Measurements from ENCODE around the gene RAD51B. TPM values are rescaled to one million over a fixed set of nuclear protein-coding genes. Genes with fewer than 3 reads are reported as not detected.

The RAD51B gene
- total RNA-seq, 1 experiment from 2014 or later, result 20.0 TPM

DNA sequence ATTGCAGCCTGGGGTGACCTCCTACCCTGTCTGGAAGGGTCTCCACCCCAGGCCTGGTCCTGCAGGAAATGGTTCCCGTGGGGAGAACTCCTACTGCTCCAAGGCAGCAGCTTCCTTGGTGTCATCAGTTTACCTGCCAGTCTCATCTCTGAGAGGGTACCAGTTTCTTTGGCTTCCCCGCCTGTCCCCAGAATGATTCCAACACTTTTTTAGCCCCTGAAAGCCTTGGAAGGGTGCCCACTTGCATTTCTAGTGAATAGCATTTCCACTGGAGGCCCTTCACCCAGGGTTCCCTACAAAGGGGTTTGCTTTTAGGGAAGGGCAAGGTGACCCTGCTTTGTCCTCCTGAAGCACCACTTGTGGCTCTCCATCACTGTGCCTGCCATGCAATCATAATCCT lies 689.0 kb downstream of the RAD51B start:
- ChIA-PET POLR2A (no interaction called here), RAD21 (ENCODE audit: low non-redundant PET in 1 of 2, low total read pairs in 2 of 2, uncharacterized antibody in 2 of 2, unreplicated experiment in 2 of 2) (no interaction called here), CTCF (no interaction called here)
- H3K4me3 ChIP-seq (replicated peaks in 1 of 2; ENCODE audit: low read depth in 1 of 2, low read length in 2 of 2), result no peak overlapping the region
- H3K79me2 ChIP-seq (ENCODE audit: insufficient read depth, low read length), result no peaks in the 10 kb centered on the region
- TF ChIP-seq, protein P1, sequence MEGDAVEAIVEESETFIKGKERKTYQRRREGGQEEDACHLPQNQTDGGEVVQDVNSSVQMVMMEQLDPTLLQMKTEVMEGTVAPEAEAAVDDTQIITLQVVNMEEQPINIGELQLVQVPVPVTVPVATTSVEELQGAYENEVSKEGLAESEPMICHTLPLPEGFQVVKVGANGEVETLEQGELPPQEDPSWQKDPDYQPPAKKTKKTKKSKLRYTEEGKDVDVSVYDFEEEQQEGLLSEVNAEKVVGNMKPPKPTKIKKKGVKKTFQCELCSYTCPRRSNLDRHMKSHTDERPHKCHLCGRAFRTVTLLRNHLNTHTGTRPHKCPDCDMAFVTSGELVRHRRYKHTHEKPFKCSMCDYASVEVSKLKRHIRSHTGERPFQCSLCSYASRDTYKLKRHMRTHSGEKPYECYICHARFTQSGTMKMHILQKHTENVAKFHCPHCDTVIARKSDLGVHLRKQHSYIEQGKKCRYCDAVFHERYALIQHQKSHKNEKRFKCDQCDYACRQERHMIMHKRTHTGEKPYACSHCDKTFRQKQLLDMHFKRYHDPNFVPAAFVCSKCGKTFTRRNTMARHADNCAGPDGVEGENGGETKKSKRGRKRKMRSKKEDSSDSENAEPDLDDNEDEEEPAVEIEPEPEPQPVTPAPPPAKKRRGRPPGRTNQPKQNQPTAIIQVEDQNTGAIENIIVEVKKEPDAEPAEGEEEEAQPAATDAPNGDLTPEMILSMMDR (IDR thresholded peaks at IDR 0.05 in 2 of 3, conservative IDR thresholded peaks at IDR 0.05 in 1 of 3; ENCODE audit: borderline replicate concordance in 1 of 3, insufficient read depth in 1 of 3, low read depth in 2 of 3, low read length in 2 of 3), result no peak
- TF ChIP-seq YY1 (IDR thresholded peaks at IDR 0.05; ENCODE audit: extremely low read depth, insufficient replicate concordance, low read depth, low read length), result no peak
- no peak for TF ChIP-seq JUND (IDR thresholded peaks at IDR 0.05)
- no peak for TF ChIP-seq SRF (IDR thresholded peaks at IDR 0.05; ENCODE audit: low read depth)
- no peak for TF ChIP-seq CBX3 (IDR thresholded peaks at IDR 0.05; ENCODE audit: low read depth)
- TF ChIP-seq ZFX (IDR thresholded peaks at IDR 0.05), result no peak
- TF ChIP-seq CEBPB (IDR thresholded peaks at IDR 0.05; ENCODE audit: low read depth), result no peak
- no peak for TF ChIP-seq SP1 (IDR thresholded peaks at IDR 0.05; ENCODE audit: low read depth)
- ATAC-seq (no peak), DNase-seq (ENCODE audit: low read depth, low spot score) (no peak)
- no TSS peak for BruUV-seq (replicated peaks)
- H2AFZ ChIP-seq (ENCODE audit: low read depth, low read length, poor library complexity, severe bottlenecking), result no peak overlapping the region
- no peak overlapping the region for H3K27ac ChIP-seq (ENCODE audit: low read depth, low read length)
- no peak overlapping the region for H3K4me2 ChIP-seq (ENCODE audit: low read length)
- H3K9me3 ChIP-seq (ENCODE audit: control insufficient read depth in 1 of 2, insufficient read depth in 1 of 2, low read depth in 1 of 2, low read length in 2 of 2), result no peaks in the 10 kb centered on the region
- H4K20me1 ChIP-seq (ENCODE audit: insufficient read depth), result no peaks in the 10 kb centered on the region
- H3K36me3 ChIP-seq (ENCODE audit: control insufficient read depth in 1 of 2, insufficient read depth in 2 of 2, low read length in 2 of 2), result no peaks in the 10 kb centered on the region
- no peaks in the 10 kb centered on the region for H3K27me3 ChIP-seq (ENCODE audit: insufficient read depth, low read length)
- H3K9me2 ChIP-seq (ENCODE audit: insufficient read depth), result no peaks in the 10 kb centered on the region
- H3K9ac ChIP-seq (ENCODE audit: low read length), result no peak overlapping the region
- intact Hi-C loops (cut with micrococcal nuclease), result no loop called here
- H3K4me1 ChIP-seq (ENCODE audit: control insufficient read depth in 1 of 2, insufficient read depth in 2 of 2, low read length in 2 of 2), result peaks cover 31 to 44% of the 10 kb centered on the region in 2 experiments

DNA sequence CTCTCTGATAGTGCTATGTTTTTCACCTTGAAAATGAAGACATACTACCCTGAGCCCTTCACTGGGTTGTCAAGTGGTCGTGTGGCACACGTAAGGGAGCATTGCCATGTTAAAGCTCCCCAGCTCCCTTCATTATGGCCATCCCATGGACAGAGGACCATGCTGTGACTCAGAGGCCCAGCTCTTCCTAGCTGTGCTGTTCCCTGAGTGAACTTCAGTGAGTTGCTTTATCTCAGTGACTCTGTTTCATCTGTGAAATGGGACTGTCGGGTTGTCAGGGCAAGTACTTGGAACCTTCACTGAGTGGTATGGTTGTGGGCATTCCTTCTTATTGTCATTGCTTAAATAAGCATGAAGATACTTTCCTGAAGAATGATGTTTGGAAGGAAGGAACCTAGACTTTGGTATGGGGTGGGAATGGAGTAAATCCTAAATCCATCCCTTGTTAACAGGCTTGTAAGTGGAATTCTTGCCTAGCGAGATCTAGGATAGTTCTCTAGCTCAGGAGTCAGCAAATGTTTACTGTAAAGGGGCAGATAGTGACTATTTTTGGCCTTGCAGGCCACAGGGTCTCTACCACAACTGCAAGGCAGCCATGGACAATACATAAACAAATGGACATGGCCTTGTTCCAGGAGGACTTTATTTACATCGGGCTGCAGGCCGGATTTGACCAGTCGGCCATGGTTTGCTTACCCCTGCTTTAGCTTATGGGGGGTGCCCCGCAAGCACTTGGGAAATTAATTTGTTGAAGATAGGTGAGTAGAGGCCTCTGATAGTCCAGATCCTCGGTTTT lies 689.8 kb downstream of the RAD51B start:
- ChIA-PET RAD21 (ENCODE audit: low non-redundant PET in 1 of 2, low total read pairs in 2 of 2, uncharacterized antibody in 2 of 2, unreplicated experiment in 2 of 2) (no interaction called here), CTCF (no interaction called here), POLR2A (no interaction called here)
- no TSS peak for BruUV-seq (replicated peaks)
- peaks cover 35 to 48% of the 10 kb centered on the region in 2 experiments for H3K4me1 ChIP-seq (ENCODE audit: control insufficient read depth in 1 of 2, insufficient read depth in 2 of 2, low read length in 2 of 2)
- no peaks in the 10 kb centered on the region for H3K9me2 ChIP-seq (ENCODE audit: insufficient read depth)
- ATAC-seq (no peak), DNase-seq (ENCODE audit: low read depth, low spot score) (no peak)
- H3K9ac ChIP-seq (ENCODE audit: low read length), result no peak overlapping the region
- H3K9me3 ChIP-seq (ENCODE audit: control insufficient read depth in 1 of 2, insufficient read depth in 1 of 2, low read depth in 1 of 2, low read length in 2 of 2), result no peaks in the 10 kb centered on the region
- H2AFZ ChIP-seq (ENCODE audit: low read depth, low read length, poor library complexity, severe bottlenecking), result no peak overlapping the region
- no peak overlapping the region for H3K4me2 ChIP-seq (ENCODE audit: low read length)
- no peaks in the 10 kb centered on the region for H3K79me2 ChIP-seq (ENCODE audit: insufficient read depth, low read length)
- H3K27ac ChIP-seq (ENCODE audit: low read depth, low read length), result no peak overlapping the region
- H3K4me3 ChIP-seq (replicated peaks in 1 of 2; ENCODE audit: low read depth in 1 of 2, low read length in 2 of 2), result no peak overlapping the region
- no peaks in the 10 kb centered on the region for H3K27me3 ChIP-seq (ENCODE audit: insufficient read depth, low read length)
- H3K36me3 ChIP-seq (ENCODE audit: control insufficient read depth in 1 of 2, insufficient read depth in 2 of 2, low read length in 2 of 2), result no peaks in the 10 kb centered on the region
- intact Hi-C loops (cut with micrococcal nuclease), result no loop called here
- H4K20me1 ChIP-seq (ENCODE audit: insufficient read depth), result no peaks in the 10 kb centered on the region
- TF ChIP-seq YY1 (IDR thresholded peaks at IDR 0.05; ENCODE audit: extremely low read depth, insufficient replicate concordance, low read depth, low read length), result no peak
- TF ChIP-seq TCF7L2 (IDR thresholded peaks at IDR 0.05; ENCODE audit: borderline replicate concordance, extremely low read depth, insufficient read depth, insufficient read length), result no peak
- no peak for TF ChIP-seq EZH2 (IDR thresholded peaks at IDR 0.05)
- TF ChIP-seq, protein P1 (IDR thresholded peaks at IDR 0.05 in 2 of 3, conservative IDR thresholded peaks at IDR 0.05 in 1 of 3; ENCODE audit: borderline replicate concordance in 1 of 3, insufficient read depth in 1 of 3, low read depth in 2 of 3, low read length in 2 of 3), result no peak
- TF ChIP-seq SP1 (IDR thresholded peaks at IDR 0.05; ENCODE audit: low read depth), result no peak
- no peak for TF ChIP-seq POLR2A (IDR thresholded peaks at IDR 0.05; ENCODE audit: borderline replicate concordance, extremely low read depth, insufficient read depth, insufficient read length)
- TF ChIP-seq CEBPB (IDR thresholded peaks at IDR 0.05; ENCODE audit: low read depth), result no peak
- no peak for TF ChIP-seq JUND (IDR thresholded peaks at IDR 0.05)
- TF ChIP-seq ELF1 (IDR thresholded peaks at IDR 0.05; ENCODE audit: borderline replicate concordance, low read depth), result no peak
- no peak for TF ChIP-seq SIN3A (IDR thresholded peaks at IDR 0.05; ENCODE audit: low read depth)
- no peak for TF ChIP-seq RAD21 (IDR thresholded peaks at IDR 0.05; ENCODE audit: low read depth)
- TF ChIP-seq FOSL1 (IDR thresholded peaks at IDR 0.05; ENCODE audit: low read depth), result no peak
- TF ChIP-seq, protein P2, sequence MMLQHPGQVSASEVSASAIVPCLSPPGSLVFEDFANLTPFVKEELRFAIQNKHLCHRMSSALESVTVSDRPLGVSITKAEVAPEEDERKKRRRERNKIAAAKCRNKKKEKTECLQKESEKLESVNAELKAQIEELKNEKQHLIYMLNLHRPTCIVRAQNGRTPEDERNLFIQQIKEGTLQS (IDR thresholded peaks at IDR 0.05), result no peak

All from HCT116 (cell line).